GM12801 (cell line): Measurements from ENCODE around the gene NFIA.

Experiments used
- TF ChIP-seq, protein P1 (sequence below): IDR thresholded peaks from one replicate; pipeline ENCODE4 v1.5.1; 2011; ENCODE audit warnings: control low read depth; ENCODE audit not compliant: insufficient read length; ENCODE audit errors: extremely low read depth

The NFIA gene

DNA sequence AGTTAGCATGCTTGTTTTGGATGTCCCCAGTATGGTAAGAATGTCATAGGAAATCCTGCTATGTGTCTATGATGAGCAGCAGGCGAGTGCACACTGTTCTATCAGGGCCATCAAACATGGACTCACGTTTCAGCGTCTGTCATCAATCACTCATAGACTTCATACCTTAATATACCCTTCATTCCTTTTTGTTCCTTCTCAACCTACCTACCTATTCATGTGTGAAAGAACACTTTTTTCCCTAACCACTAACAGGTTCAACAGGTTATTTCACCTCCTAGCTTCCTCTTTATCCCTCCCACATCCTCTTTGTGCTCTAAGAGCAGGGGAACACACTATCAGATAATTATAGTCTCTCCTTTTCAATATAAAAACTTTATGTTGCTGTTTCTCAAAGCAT is 342.0 kb downstream of the NFIA start:
- TF ChIP-seq, protein P1, sequence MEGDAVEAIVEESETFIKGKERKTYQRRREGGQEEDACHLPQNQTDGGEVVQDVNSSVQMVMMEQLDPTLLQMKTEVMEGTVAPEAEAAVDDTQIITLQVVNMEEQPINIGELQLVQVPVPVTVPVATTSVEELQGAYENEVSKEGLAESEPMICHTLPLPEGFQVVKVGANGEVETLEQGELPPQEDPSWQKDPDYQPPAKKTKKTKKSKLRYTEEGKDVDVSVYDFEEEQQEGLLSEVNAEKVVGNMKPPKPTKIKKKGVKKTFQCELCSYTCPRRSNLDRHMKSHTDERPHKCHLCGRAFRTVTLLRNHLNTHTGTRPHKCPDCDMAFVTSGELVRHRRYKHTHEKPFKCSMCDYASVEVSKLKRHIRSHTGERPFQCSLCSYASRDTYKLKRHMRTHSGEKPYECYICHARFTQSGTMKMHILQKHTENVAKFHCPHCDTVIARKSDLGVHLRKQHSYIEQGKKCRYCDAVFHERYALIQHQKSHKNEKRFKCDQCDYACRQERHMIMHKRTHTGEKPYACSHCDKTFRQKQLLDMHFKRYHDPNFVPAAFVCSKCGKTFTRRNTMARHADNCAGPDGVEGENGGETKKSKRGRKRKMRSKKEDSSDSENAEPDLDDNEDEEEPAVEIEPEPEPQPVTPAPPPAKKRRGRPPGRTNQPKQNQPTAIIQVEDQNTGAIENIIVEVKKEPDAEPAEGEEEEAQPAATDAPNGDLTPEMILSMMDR, result no peak

DNA sequence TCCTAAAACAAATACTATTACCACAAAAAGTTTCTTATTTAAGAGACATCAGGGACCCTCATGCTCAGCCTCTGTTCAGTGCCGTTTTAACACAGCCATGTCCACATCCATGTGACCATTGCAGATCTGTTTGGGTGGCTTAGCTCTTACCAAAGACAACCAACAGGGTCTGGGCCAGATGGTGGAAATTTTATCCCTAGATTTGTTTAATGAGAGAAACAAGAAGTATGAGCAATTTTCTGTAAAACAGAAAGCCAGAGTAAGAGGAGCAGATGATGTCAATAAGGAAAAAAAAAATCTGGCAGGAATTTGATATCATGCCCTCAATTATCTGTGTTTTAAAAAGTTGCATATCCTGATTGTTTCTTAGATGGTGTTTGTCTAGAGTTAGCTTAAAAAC is 342.7 kb downstream of the NFIA start:
- TF ChIP-seq, protein P1, result no peak

DNA sequence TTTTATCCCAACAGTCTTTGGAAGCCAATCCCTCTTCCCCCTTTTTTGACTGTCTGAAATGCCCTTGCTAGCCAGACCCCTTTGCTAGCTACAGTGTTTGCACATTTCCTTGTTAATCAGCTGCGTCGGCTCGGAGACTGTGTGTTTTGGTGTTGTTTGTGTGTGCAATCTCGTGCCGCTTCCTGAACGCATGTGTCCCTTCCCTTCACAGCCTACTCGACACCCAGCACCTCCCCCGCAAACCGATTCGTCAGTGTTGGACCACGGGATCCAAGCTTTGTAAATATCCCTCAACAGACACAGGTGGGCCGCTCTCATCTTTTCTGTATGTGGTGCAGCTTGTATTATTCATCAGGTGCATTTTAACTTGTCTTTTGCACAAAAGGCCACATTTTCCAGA is 343.9 kb downstream of the NFIA start:
- TF ChIP-seq, protein P1, result no peak

DNA sequence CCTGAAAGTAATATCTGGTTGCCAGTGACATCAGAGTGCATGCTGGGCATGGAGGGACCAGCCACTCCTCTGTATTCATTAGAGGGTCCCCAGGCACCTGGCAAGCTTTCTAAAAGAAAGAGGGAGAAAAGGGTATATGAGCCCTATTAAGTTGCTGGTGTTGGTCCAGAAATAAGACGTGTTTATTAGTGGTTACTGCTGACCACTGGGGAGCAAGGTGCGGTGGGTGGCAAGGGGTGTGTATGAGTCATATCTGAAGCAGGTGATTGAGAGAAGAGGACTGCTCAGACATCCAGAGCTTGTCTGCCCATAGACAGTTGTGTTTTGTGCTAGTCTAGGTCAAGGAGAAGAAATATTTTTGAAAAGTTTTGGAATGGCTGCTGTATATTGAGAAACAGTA is 344.5 kb downstream of the NFIA start:
- TF ChIP-seq, protein P1, result no peak

DNA sequence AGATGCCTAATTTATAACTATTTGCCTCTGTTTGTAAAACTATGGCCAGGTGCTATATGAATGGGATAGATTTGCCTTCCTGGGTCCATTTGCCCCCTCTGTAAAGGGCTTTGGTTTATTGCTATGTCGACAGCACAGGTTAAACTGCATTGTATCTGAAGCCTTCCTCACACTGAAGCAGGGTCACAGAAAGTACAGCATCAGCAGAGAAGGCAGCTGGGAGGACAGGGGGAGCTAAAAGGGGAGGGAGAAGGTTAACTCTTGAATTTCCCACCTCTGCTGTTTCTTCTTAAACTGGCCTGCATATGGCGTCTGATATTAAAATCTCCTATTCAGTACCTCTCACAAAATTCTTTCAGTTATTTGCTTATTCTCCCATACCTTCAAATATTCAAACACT is 345.1 kb downstream of the NFIA start:
- TF ChIP-seq, protein P1, result no peak

DNA sequence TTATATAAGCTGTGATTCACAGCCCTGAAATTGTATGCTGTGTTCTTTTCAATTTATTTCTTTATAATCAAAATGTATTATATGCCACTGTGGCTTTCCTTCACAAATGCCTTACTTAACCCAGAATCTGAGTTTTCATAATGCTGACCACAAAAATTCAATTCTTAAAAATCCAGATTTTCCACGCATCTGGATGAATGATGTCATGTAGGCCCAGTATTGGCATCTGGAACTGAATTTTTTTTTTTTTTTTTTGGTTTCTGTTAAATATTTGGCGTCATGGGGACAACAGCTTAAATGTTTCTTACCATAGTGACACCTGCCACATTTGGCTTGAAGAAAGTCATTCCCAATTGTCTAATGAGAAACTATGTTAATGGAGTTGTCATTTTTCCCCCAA is 345.8 kb downstream of the NFIA start:
- TF ChIP-seq, protein P1, result no peak

DNA sequence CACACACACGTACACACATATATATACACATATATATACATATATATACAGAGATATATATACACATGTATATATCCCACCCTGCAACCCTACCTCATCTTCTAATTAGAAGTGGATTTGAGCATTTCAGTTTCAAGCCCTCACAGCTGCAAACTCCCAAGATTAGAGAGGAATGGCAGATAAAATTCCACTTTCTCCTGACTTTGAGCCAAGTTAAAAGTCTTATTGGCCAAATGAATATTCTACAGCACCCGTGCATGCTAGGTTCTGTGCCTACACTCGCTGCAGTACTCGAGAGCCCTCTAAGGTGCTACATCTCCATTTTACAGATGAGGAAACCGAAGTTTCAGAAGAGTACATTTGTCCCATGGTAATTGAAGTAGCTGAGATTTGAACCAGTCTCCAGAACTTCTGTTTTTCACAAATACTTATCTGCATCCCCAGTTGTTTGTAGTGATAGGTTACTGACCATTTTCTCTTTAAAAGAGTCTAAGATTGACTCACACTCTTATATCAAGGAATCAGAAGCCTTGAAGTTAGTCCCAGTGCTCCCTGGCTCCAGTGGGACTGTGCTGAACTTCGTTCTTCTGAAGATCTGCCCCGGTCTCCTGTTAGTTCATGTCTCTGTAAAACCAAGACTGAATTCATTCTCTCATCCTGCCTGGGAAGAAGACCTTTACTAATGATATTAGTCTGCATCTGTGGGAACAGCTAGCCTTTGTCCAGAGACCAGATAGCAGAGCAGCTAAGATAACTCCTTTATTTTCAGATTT is 350.4 kb downstream of the NFIA start:
- TF ChIP-seq, protein P1, result no peak

DNA sequence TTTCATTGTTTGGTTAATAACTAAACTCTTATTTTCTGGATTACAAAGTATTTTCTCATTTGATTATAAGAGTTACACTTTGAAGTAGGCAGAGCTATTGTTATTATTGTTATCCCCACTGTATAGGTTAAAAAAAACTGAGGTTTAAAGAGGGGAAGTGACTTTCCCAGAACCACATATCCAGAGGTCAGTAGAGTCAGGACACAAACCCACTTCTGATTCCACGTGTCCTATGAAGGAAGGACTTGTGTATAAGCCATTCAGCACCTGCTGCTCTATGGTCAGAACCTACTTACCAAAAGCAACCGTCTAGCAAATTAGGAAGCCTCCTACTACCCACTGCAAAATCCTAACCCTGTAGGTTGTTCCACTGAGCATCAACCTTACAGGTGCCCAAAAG is 351.3 kb downstream of the NFIA start:
- TF ChIP-seq, protein P1, result no peak
